ENCODE data around the gene CD68.

DNA sequence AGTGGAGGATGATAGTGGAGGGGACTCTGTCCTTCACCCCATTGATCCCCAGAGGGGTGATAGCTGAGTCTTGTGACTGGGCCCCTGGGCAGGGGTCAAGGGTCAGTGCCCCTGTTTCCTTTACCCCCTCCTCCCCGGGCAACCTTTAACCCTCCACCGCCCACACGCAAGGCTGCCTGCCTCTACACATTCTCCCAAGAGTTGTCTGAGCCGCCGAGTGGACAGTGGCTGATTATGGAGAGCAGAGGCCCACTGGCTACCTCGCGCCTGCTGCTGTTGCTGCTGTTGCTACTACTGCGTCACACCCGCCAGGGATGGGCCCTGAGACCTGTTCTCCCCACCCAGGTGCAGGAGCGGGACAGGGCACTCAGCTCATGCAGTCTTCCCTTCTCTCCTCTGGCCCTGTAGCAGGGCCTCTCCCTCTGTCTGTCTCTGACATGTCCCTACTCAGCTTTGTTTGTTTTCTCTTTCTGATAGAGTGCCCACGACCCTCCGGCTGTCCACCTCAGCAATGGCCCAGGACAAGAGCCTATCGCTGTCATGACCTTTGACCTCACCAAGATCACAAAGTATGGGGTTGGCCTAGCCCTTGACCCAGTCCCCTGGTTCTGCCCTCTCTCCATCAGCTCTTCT, 50.6 kb downstream of the CD68 start, which contains the start of gene SHBG:
- no peak for TF ChIP-seq EZH2 (IDR thresholded peaks at IDR 0.05)
- TF ChIP-seq POLR2AphosphoS5 (IDR thresholded peaks at IDR 0.05; ENCODE audit: borderline replicate concordance, low read depth, low read length) = no peak
- TF ChIP-seq FOXP2 (optimal IDR thresholded peaks at IDR 0.05; ENCODE audit: control extremely low read depth, extremely low read length, insufficient read depth) = no peak

Measured in SK-N-MC (cell line).